ENCODE measurements around the gene IGF2BP2. TPM values are rescaled to one million over a fixed set of nuclear protein-coding genes. Genes with fewer than 3 reads are reported as not detected.

Gene IGF2BP2
- total and polyA plus RNA-seq, 9 of the 15 experiments (the other 6 are each of a cell fraction or from before 2014, with no cell fraction given): 3.2 to 59.6 (median 30.5) TPM

Small RNAs within 50 kb of the gene (microRNA-seq; reads per million reads assigned to microRNA genes)
- gene MIR548AQ (ENCODE audit: borderline microRNAs expressed): not detected

Small RNAs within 50 kb of the gene (small RNA-seq; reads per million reads assigned to genes)
- gene AC133473.1: not detected
- not detected for gene MIR548AQ

Other genes starting within 250 kb of the IGF2BP2 start
- gene SENP2, start 238.7 kb downstream of the IGF2BP2 start, total RNA-seq (2014; rRNA removed): 34.9 and 54.4 TPM in 2 replicates
- 48.8 and 57.6 TPM in 2 replicates for gene SENP2, start 238.7 kb downstream of the IGF2BP2 start, total RNA-seq (2014; rRNA removed; fragmentation: Illumina TruSeq; extraction: Trizol)
- gene SENP2, start 238.7 kb downstream of the IGF2BP2 start, total RNA-seq (2015; rRNA removed; fragmentation: Illumina TruSeq; extraction: Trizol): 58.3 and 67.1 TPM in 2 replicates
- gene SENP2, start 238.7 kb downstream of the IGF2BP2 start, total RNA-seq (2021): 39.6 and 41.1 TPM in 2 replicates
- gene SENP2, start 238.7 kb downstream of the IGF2BP2 start, polyA plus RNA-seq (2011; rRNA removed): 18.0 and 20.8 TPM in 2 replicates
- 37.2 and 50.0 TPM in 2 replicates for gene SENP2, start 238.7 kb downstream of the IGF2BP2 start, polyA plus RNA-seq (2014; fragmentation: Illumina TruSeq; extraction: Trizol)
- 10 to 100 TPM; 11.8 to 17.8 TPM for gene SENP2, start 238.7 kb downstream of the IGF2BP2 start, polyA plus RNA-seq (2014; fragmentation: Nextera tagmentation; extraction: Ambion mirVana)
- 31.6 and 33.2 TPM in 2 replicates for gene SENP2, start 238.7 kb downstream of the IGF2BP2 start, polyA plus RNA-seq (2014; rRNA removed)
- 345 and 451 TPM in 2 replicates for gene TRA2B, start 113.0 kb upstream of the IGF2BP2 start, total RNA-seq (2014; rRNA removed)
- 278 and 286 TPM in 2 replicates for gene TRA2B, start 113.0 kb upstream of the IGF2BP2 start, total RNA-seq (2014; rRNA removed; fragmentation: Illumina TruSeq; extraction: Trizol)
- gene TRA2B, start 113.0 kb upstream of the IGF2BP2 start, total RNA-seq (2015; rRNA removed; fragmentation: Illumina TruSeq; extraction: Trizol): 385 and 411 TPM in 2 replicates
- 244 and 254 TPM in 2 replicates for gene TRA2B, start 113.0 kb upstream of the IGF2BP2 start, total RNA-seq (2021)
- gene TRA2B, start 113.0 kb upstream of the IGF2BP2 start, polyA plus RNA-seq (2011; rRNA removed): 224 and 295 TPM in 2 replicates
- 285 and 300 TPM in 2 replicates for gene TRA2B, start 113.0 kb upstream of the IGF2BP2 start, polyA plus RNA-seq (2014; fragmentation: Illumina TruSeq; extraction: Trizol)
- gene TRA2B, start 113.0 kb upstream of the IGF2BP2 start, polyA plus RNA-seq (2014; fragmentation: Nextera tagmentation; extraction: Ambion mirVana): 100 to 1,000 TPM; 105 to 132 TPM
- gene TRA2B, start 113.0 kb upstream of the IGF2BP2 start, polyA plus RNA-seq (2014; rRNA removed): 260 and 286 TPM in 2 replicates